ENCODE data around the gene GPX2. TPM values are rescaled to one million over a fixed set of nuclear protein-coding genes. Genes with fewer than 3 reads are reported as not detected.
A peak's percentile ranks its signal among the peaks of the same experiment; 100 is the strongest.

The GPX2 gene
- total and polyA plus RNA-seq, 2 experiments from 2014 or later: not detected

DNA sequence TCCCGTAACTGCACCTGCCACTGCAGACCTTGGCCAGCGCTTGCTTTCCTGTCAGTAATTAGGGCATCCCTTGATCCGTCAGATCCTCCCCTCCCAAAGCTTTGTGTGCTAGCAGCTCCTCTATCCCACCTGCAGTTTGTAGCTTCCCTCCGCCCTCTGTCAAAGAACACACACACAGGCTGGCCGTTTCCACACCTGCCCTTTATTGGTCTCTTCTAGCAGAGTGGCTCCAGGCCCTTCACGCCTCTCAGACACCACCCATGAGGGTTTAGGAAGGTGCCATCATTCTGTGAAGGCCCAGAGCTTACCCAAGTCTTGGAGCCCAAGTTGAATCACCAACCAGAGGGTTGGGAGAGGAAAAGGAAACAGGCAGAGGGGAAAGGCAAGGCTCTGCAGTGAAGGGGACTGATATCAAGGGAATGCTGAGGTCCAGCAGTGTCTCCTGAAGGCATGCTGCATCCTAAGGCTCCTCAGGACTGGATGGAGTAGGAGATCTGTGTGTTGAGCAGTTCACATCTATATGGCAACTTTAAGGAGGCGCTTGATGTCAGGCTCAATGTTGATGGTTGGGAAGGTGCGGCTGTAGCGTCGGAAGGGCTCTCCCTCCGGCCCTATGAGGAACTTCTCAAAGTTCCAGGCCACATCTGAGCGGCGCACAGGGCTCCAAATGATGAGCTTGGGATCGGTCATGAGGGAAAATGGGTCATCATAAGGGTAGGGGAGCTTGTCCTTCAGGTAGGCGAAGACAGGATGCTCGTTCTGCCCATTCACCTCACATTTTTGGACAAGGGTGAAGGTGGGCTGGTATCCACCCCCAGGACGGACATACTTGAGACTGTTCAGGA lies 3.4 kb downstream of the GPX2 start:
- 94 to 95% methylated on average over 17 of the region's 17 CpGs for WGBS, 2 experiments (ENCODE audit: low coverage in 1 of 2, low lambda C conversion rate in 2 of 2, missing lambda C conversion rate in 2 of 2)
- TF ChIP-seq EZH2phosphoT487 (IDR thresholded peaks at IDR 0.05; ENCODE audit: insufficient read depth, low read depth): no peak

GRCh38 chr14:64937821-64938193 lies 4.7 kb downstream of the GPX2 start:
- Histone ChIP-seq H4K20me1 (ENCODE audit: insufficient read depth) (no peaks in the 10 kb centered on the region), H3K4me3 (no peak overlapping the region), H3K9me3 (ENCODE audit: low read depth) (no peaks in the 10 kb centered on the region), H3K9me2 (ENCODE audit: insufficient read depth) (no peaks in the 10 kb centered on the region), H3K4me1 (ENCODE audit: insufficient read depth) (no peaks in the 10 kb centered on the region), H3K27ac (no peak overlapping the region), H2AFZ (no peak overlapping the region), H3K4me2 (ENCODE audit: unreplicated experiment) (no peak overlapping the region), H3K79me2 (ENCODE audit: insufficient read depth) (0 out of 2 replicates have a peak, but pooled peaks cover 5% of the 10 kb centered on the region), H3K9ac (no peak overlapping the region), H3K27me3 (replicated peaks; ENCODE audit: insufficient read depth) (no peaks in the 10 kb centered on the region), H3K36me3 (ENCODE audit: low read depth) (peaks cover 3% of the 10 kb centered on the region), H3F3A (ENCODE audit: insufficient read depth) (0 out of 2 replicates have a peak, but pooled peaks cover 3% of the 10 kb centered on the region)
- WGBS, 2 experiments (ENCODE audit: low coverage in 1 of 2, low lambda C conversion rate in 2 of 2, missing lambda C conversion rate in 2 of 2): 31 to 68% methylated on average over 1 of the region's 1 CpG
- peak; percentile 46 for DNase-seq
- in situ Hi-C loops (cut with MboI): no loop called here
- no peak for TF ChIP-seq EZH2 (IDR thresholded peaks at IDR 0.05; ENCODE audit: insufficient read depth, poor library complexity, severe bottlenecking)
- TF ChIP-seq EZH2phosphoT487 (IDR thresholded peaks at IDR 0.05; ENCODE audit: insufficient read depth, low read depth): no peak

More for the DNA sequence above, 3.4 kb downstream of the GPX2 start:
- no peaks in the 10 kb centered on the region for H3K36me3 ChIP-seq (ENCODE audit: low read depth)
- H4K20me1 ChIP-seq (ENCODE audit: insufficient read depth): no peaks in the 10 kb centered on the region
- DNase-seq: no peak
- H3K79me2 ChIP-seq (ENCODE audit: insufficient read depth): no peaks in the 10 kb centered on the region
- in situ Hi-C loops (cut with MboI): no loop called here
- H3F3A ChIP-seq (ENCODE audit: insufficient read depth): 0 out of 2 replicates have a peak, but pooled peaks cover 3% of the 10 kb centered on the region
- H3K9me2 ChIP-seq (ENCODE audit: insufficient read depth): no peaks in the 10 kb centered on the region
- H2AFZ ChIP-seq: no peak overlapping the region
- no peak overlapping the region for H3K4me3 ChIP-seq
- H3K27ac ChIP-seq: no peak overlapping the region
- no peaks in the 10 kb centered on the region for H3K27me3 ChIP-seq (replicated peaks; ENCODE audit: insufficient read depth)
- H3K4me2 ChIP-seq (ENCODE audit: unreplicated experiment): no peak overlapping the region
- no peak overlapping the region for H3K9ac ChIP-seq
- no peaks in the 10 kb centered on the region for H3K4me1 ChIP-seq (ENCODE audit: insufficient read depth)
- no peaks in the 10 kb centered on the region for H3K9me3 ChIP-seq (ENCODE audit: low read depth)

DNA sequence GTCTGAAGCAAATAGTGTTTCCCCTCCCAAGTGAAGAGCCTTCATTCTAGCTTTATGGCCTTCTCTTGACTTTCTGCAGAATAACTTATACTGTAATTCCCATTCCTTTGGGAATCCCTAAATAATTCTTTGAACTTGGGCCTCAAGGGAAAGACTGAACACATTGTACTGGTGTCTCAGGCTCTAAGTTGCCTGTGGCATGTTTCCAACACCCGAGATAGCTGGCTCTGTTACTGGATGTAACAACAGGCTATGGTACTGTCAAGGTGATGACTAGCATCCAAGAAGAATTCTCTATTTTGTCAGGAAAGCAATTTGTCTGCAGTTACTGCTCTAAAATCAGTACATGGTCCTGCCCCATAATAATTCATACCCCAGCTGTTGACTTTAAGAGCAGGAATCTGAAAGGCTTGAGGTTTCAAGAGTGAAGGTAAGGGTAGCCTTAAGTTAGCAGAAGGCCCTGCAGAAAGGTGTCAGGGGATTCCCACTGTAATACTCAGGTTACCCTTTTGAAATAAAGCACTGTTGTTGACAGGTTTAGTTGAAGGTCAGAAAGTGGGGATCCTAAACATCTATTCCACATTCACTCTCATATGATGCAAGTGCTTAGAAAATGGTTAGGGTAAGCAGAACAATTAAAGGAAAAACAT lies 5.2 kb downstream of the GPX2 start:
- Histone ChIP-seq H3K9me2 (ENCODE audit: insufficient read depth) (no peaks in the 10 kb centered on the region), H3K79me2 (ENCODE audit: insufficient read depth) (peaks cover 9% of the 10 kb centered on the region; the same call in 1 of the 2 replicates), H3K27me3 (replicated peaks; ENCODE audit: insufficient read depth) (no peaks in the 10 kb centered on the region), H3K36me3 (ENCODE audit: low read depth) (peaks cover 8% of the 10 kb centered on the region), H3K9ac (no peak overlapping the region), H4K20me1 (ENCODE audit: insufficient read depth) (no peaks in the 10 kb centered on the region), H2AFZ (no peak overlapping the region), H3K4me3 (no peak overlapping the region), H3F3A (ENCODE audit: insufficient read depth) (0 out of 2 replicates have a peak, but pooled peaks cover 3% of the 10 kb centered on the region), H3K4me1 (ENCODE audit: insufficient read depth) (no peaks in the 10 kb centered on the region), H3K4me2 (ENCODE audit: unreplicated experiment) (no peak overlapping the region), H3K9me3 (ENCODE audit: low read depth) (no peaks in the 10 kb centered on the region), H3K27ac (no peak overlapping the region)
- no peak for TF ChIP-seq EZH2 (IDR thresholded peaks at IDR 0.05; ENCODE audit: insufficient read depth, poor library complexity, severe bottlenecking)
- TF ChIP-seq EZH2phosphoT487 (IDR thresholded peaks at IDR 0.05; ENCODE audit: insufficient read depth, low read depth): no peak
- no peak for DNase-seq
- in situ Hi-C loops (cut with MboI): no loop called here
- 0 to 6% methylated on average over 1 of the region's 1 CpG for WGBS, 2 experiments (ENCODE audit: low coverage in 1 of 2, low lambda C conversion rate in 2 of 2, missing lambda C conversion rate in 2 of 2)

GRCh38 chr14:64935508-64935907 lies 7.0 kb downstream of the GPX2 start:
- H3K27me3 ChIP-seq (replicated peaks; ENCODE audit: insufficient read depth): no peaks in the 10 kb centered on the region
- H3K79me2 ChIP-seq (ENCODE audit: insufficient read depth): peaks cover 25% of the 10 kb centered on the region
- DNase-seq: no peak
- no peak overlapping the region for H3K4me3 ChIP-seq
- H3K27ac ChIP-seq: no peak overlapping the region
- no peak overlapping the region for H2AFZ ChIP-seq
- H3F3A ChIP-seq (ENCODE audit: insufficient read depth): 0 out of 2 replicates have a peak, but pooled peaks cover 3% of the 10 kb centered on the region
- no peaks in the 10 kb centered on the region for H3K4me1 ChIP-seq (ENCODE audit: insufficient read depth)
- H3K4me2 ChIP-seq (ENCODE audit: unreplicated experiment): no peak overlapping the region
- WGBS, 2 experiments (ENCODE audit: low coverage in 1 of 2, low lambda C conversion rate in 2 of 2, missing lambda C conversion rate in 2 of 2): 93 to 97% methylated on average over 2 of the region's 2 CpGs
- no peaks in the 10 kb centered on the region for H4K20me1 ChIP-seq (ENCODE audit: insufficient read depth)
- no peak for TF ChIP-seq EZH2 (IDR thresholded peaks at IDR 0.05; ENCODE audit: insufficient read depth, poor library complexity, severe bottlenecking)
- no peak for TF ChIP-seq EZH2phosphoT487 (IDR thresholded peaks at IDR 0.05; ENCODE audit: insufficient read depth, low read depth)
- H3K9me2 ChIP-seq (ENCODE audit: insufficient read depth): no peaks in the 10 kb centered on the region
- in situ Hi-C loops (cut with MboI): no loop called here
- no peak overlapping the region for H3K9ac ChIP-seq
- H3K36me3 ChIP-seq (ENCODE audit: low read depth): peaks cover 19% of the 10 kb centered on the region
- no peaks in the 10 kb centered on the region for H3K9me3 ChIP-seq (ENCODE audit: low read depth)

Data from GM23248 (cell line).